GM12878 (cell line): ENCODE results near the gene HAS3. TPM values are rescaled to one million over a fixed set of nuclear protein-coding genes. Genes with fewer than 3 reads are reported as not detected.
A peak's percentile ranks its signal among the peaks of the same experiment; 100 is the strongest.

ENCODE experiments used
- CEBPZ ChIP-seq: fragments of 150-350 bp; IDR thresholded peaks from 2 replicates; pipeline ENCODE4 v1.6.1; 2016; ENCODE audit warnings: low read depth, low read length
- CREB1 ChIP-seq: IDR thresholded peaks from 2 replicates; pipeline ENCODE4 v1.6.1; 2012; ENCODE audit warnings: low read depth, mild to moderate bottlenecking, inconsistent platforms
- E2F8 ChIP-seq: fragments of 450-650 bp; IDR thresholded peaks from 2 replicates; pipeline ENCODE4 v1.6.1; 2018; ENCODE audit warnings: mild to moderate bottlenecking, low read depth, moderate library complexity; ENCODE audit not compliant: partially characterized antibody
- KLF5 ChIP-seq: fragments of 450-650 bp; IDR thresholded peaks from 2 replicates; pipeline ENCODE4 v1.6.1; 2014; ENCODE audit warnings: mild to moderate bottlenecking; ENCODE audit not compliant: partially characterized antibody
- MXI1 ChIP-seq: fragments of 150-350 bp; IDR thresholded peaks from 2 replicates; pipeline ENCODE4 v1.6.1; 2011; ENCODE audit warnings: low read depth, mild to moderate bottlenecking, inconsistent platforms, low read length, improper control_type of control experiment
- NFXL1 ChIP-seq: fragments of 450-650 bp; IDR thresholded peaks from 2 replicates; pipeline ENCODE4 v1.6.1; 2017; ENCODE audit warnings: antibody characterized with exemption, mild to moderate bottlenecking, borderline replicate concordance
- NR2C1 ChIP-seq: fragments of 450-650 bp; IDR thresholded peaks from 2 replicates; pipeline ENCODE4 v1.6.1; 2017; ENCODE audit warnings: antibody characterized with exemption, mild to moderate bottlenecking, moderate library complexity
- PAX8 ChIP-seq: fragments of 450-650 bp; IDR thresholded peaks from 2 replicates; pipeline ENCODE4 v1.6.1; 2017; ENCODE audit warnings: mild to moderate bottlenecking, moderate library complexity
- TBL1XR1 ChIP-seq: IDR thresholded peaks from 2 replicates; pipeline ENCODE4 v1.6.1; 2012; ENCODE audit warnings: low read depth, low read length, improper control_type of control experiment
- ZBED1 ChIP-seq: IDR thresholded peaks from 2 replicates; pipeline ENCODE4 v1.6.1; 2016; ENCODE audit warnings: borderline replicate concordance
- ZNF274 ChIP-seq: IDR thresholded peaks from one replicate; pipeline ENCODE4 v1.8.0; 2011; ENCODE audit not compliant: insufficient read length, insufficient read depth
- ZNF622 ChIP-seq: fragments of 450-650 bp; IDR thresholded peaks from 2 replicates; pipeline ENCODE4 v1.6.1; 2017; ENCODE audit warnings: mild to moderate bottlenecking, inconsistent platforms
- polyA plus RNA-seq, 11 experiments: library from polyadenylated mRNA; depleted of rRNA in 4 of 11; unstranded in 6 of 11; stranded (reverse) in 5 of 11; fragments of >200 nt; fragmentation: Nextera tagmentation in 4 of 11; fragmentation: Illumina TruSeq in 1 of 11; extraction: Ambion mirVana in 4 of 11; extraction: Trizol in 1 of 11; gene quantifications; 1 replicate in 1 of 11; 2 replicates in 10 of 11; pipeline versions ENCODE4 v1.2.1 to v1.2.3, GENCODE V29; 2011 to 2016; ENCODE audit warnings: inconsistent platforms in 2 of 11, missing spikeins in 2 of 11, low read depth in 1 of 11
- total RNA-seq, 4 experiments: library from RNA; depleted of rRNA in 3 of 4; stranded (reverse); fragments of >200 nt in 3 of 4; fragmentation: Illumina TruSeq in 1 of 4; extraction: Trizol in 1 of 4; gene quantifications; 2 replicates each; pipeline versions ENCODE4 v1.2.1 to v1.2.3, GENCODE V29; 2013 to 2021
- TF ChIP-seq, protein P1 (sequence below): fragments of 450-650 bp; IDR thresholded peaks from 2 replicates; pipeline ENCODE4 v1.6.1; 2017; ENCODE audit warnings: mild to moderate bottlenecking, low read depth, inconsistent platforms; ENCODE audit not compliant: poor library complexity, severe bottlenecking
- TF ChIP-seq, protein P2 (sequence below): IDR thresholded peaks from 2 replicates; pipeline ENCODE4 v1.6.1; 2011; ENCODE audit warnings: low read depth, low read length, improper control_type of control experiment, borderline replicate concordance
- TF ChIP-seq, protein P3 (sequence below): IDR thresholded peaks from 2 replicates; pipeline ENCODE4 v1.6.1; 2012; ENCODE audit warnings: low read length, inconsistent platforms
- TF ChIP-seq, protein P4 (sequence below): fragments of 450-650 bp; IDR thresholded peaks from 2 replicates; pipeline ENCODE4 v1.6.1; 2017; ENCODE audit warnings: borderline replicate concordance

Gene HAS3
- total and polyA plus RNA-seq, 10 of the 15 experiments (the other 5 are each of a cell fraction or from before 2014, with no cell fraction given), result 0.06 to 0.56 (median 0.19) TPM; not detected in 2

GRCh38 chr16:69132424-69133252 is 27.2 kb downstream of the HAS3 start, which contains the start of the genes CHTF8 and UTP4 (continued):
- TF ChIP-seq CEBPZ, result no peak
- TF ChIP-seq E2F8, result no peak
- TF ChIP-seq NFXL1, result peak; percentile 65; the same call in 1 of the 2 replicates
- TF ChIP-seq, protein P1, sequence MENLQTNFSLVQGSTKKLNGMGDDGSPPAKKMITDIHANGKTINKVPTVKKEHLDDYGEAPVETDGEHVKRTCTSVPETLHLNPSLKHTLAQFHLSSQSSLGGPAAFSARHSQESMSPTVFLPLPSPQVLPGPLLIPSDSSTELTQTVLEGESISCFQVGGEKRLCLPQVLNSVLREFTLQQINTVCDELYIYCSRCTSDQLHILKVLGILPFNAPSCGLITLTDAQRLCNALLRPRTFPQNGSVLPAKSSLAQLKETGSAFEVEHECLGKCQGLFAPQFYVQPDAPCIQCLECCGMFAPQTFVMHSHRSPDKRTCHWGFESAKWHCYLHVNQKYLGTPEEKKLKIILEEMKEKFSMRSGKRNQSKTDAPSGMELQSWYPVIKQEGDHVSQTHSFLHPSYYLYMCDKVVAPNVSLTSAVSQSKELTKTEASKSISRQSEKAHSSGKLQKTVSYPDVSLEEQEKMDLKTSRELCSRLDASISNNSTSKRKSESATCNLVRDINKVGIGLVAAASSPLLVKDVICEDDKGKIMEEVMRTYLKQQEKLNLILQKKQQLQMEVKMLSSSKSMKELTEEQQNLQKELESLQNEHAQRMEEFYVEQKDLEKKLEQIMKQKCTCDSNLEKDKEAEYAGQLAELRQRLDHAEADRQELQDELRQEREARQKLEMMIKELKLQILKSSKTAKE, result no peak
- peak; percentile 75 for TF ChIP-seq CREB1
- no peak for TF ChIP-seq ZNF622
- TF ChIP-seq PAX8, result no peak
- TF ChIP-seq, protein P2, sequence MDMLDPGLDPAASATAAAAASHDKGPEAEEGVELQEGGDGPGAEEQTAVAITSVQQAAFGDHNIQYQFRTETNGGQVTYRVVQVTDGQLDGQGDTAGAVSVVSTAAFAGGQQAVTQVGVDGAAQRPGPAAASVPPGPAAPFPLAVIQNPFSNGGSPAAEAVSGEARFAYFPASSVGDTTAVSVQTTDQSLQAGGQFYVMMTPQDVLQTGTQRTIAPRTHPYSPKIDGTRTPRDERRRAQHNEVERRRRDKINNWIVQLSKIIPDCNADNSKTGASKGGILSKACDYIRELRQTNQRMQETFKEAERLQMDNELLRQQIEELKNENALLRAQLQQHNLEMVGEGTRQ, result no peak; the same call in 1 of the 2 replicates
- no peak for TF ChIP-seq TBL1XR1
- TF ChIP-seq, protein P3, sequence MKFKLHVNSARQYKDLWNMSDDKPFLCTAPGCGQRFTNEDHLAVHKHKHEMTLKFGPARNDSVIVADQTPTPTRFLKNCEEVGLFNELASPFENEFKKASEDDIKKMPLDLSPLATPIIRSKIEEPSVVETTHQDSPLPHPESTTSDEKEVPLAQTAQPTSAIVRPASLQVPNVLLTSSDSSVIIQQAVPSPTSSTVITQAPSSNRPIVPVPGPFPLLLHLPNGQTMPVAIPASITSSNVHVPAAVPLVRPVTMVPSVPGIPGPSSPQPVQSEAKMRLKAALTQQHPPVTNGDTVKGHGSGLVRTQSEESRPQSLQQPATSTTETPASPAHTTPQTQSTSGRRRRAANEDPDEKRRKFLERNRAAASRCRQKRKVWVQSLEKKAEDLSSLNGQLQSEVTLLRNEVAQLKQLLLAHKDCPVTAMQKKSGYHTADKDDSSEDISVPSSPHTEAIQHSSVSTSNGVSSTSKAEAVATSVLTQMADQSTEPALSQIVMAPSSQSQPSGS, result no peak
- peak; percentile 96 for TF ChIP-seq NR2C1
- TF ChIP-seq ZBED1, result no peak
- TF ChIP-seq, protein P4, sequence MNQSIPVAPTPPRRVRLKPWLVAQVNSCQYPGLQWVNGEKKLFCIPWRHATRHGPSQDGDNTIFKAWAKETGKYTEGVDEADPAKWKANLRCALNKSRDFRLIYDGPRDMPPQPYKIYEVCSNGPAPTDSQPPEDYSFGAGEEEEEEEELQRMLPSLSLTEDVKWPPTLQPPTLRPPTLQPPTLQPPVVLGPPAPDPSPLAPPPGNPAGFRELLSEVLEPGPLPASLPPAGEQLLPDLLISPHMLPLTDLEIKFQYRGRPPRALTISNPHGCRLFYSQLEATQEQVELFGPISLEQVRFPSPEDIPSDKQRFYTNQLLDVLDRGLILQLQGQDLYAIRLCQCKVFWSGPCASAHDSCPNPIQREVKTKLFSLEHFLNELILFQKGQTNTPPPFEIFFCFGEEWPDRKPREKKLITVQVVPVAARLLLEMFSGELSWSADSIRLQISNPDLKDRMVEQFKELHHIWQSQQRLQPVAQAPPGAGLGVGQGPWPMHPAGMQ, result no peak
- TF ChIP-seq MXI1, result peak; percentile 97
- no peak for TF ChIP-seq ZNF274
- no peak for TF ChIP-seq KLF5
